HCT116 (cell line): ENCODE results near the gene C3orf20. TPM values are rescaled to one million over a fixed set of nuclear protein-coding genes. Genes with fewer than 3 reads are reported as not detected.
"Not testable (repeated sequence)": the region's sequence is repeated elsewhere in the genome, so short reads cannot be mapped to it uniquely, and the experiment has no call there.

Source experiments
- ATAC-seq: fragments of 200-7000 bp; cut with Tn5 transposase; 2 replicates; pipeline ENCODE4 v1.9.1; 2020; ENCODE audit warnings: mild to moderate bottlenecking, moderate library complexity
- BruUV-seq: library from RNA; stranded (reverse); fragments of 400-500 nt; replicated peaks from 2 replicates; lab custom pipeline; 2021; lab: Mats Ljungman, UMichigan
- CTCF ChIA-PET: fragments of 300-600 bp; sonication (Branson Sonifier 250); formaldehyde crosslinking; loops from one replicate; lab custom pipeline; 2021; ENCODE audit warnings: antibody characterized with exemption; lab: Charles Lee
- POLR2A ChIA-PET: fragments of 300-600, 350-600 bp; sonication (Branson Sonifier 250); formaldehyde crosslinking; loops from one replicate; lab custom pipeline; 2021; ENCODE audit warnings: antibody characterized with exemption; lab: Charles Lee
- RAD21 ChIA-PET, 2 experiments: fragments of 300-600 bp; sonication (Branson Sonifier 250); formaldehyde crosslinking; loops; one replicate each; lab custom pipeline; 2023; ENCODE audit warnings: low total read pairs in 2 of 2; ENCODE audit not compliant: uncharacterized antibody in 2 of 2, unreplicated experiment in 2 of 2, low non-redundant PET in 1 of 2; lab: Charles Lee
- DNase-seq: peaks from one replicate; pipeline ENCODE4 v3.0.0-alpha.2; 2010; ENCODE audit warnings: low read depth, low spot score
- H2AFZ ChIP-seq: fragments of 200-600 bp; shearing (Covaris generic), sonication (generic); 2 replicates; pipeline ENCODE4 v1.6.1; 2017; ENCODE audit warnings: low read depth, mixed run types, mixed read lengths, antibody characterized with exemption, low read length; ENCODE audit not compliant: poor library complexity, severe bottlenecking
- H3K27ac ChIP-seq: 2 replicates; pipeline ENCODE4 v1.5.1; 2012; ENCODE audit warnings: low read depth, low read length
- H3K27me3 ChIP-seq: fragments of 200-600 bp; sonication (generic); 2 replicates; pipeline ENCODE4 v1.6.1; 2016; ENCODE audit warnings: mixed run types, low read length, mixed read lengths; ENCODE audit not compliant: insufficient read depth
- H3K36me3 ChIP-seq, 2 experiments: fragments of 200-500 bp in 1 of 2; fragments of 200-600 bp in 1 of 2; sonication (Bioruptor generic) in 1 of 2; sonication (generic) in 1 of 2; 2 replicates each; pipeline versions ENCODE4 v1.5.1 to v1.6.1; 2014 to 2016; ENCODE audit warnings: low read length in 2 of 2, inconsistent platforms in 1 of 2, mixed read lengths in 1 of 2, mixed run types in 1 of 2; ENCODE audit not compliant: insufficient read depth in 2 of 2, control insufficient read depth in 1 of 2
- H3K4me1 ChIP-seq, 2 experiments: fragments of 200-600 bp in 1 of 2; sonication (generic) in 1 of 2; 2 replicates each; pipeline versions ENCODE4 v1.5.1 to v1.6.1; 2012 to 2017; ENCODE audit warnings: low read length in 2 of 2, inconsistent platforms in 1 of 2, mild to moderate bottlenecking in 1 of 2, mixed read lengths in 1 of 2, mixed run types in 1 of 2, moderate library complexity in 1 of 2; ENCODE audit not compliant: insufficient read depth in 2 of 2, control insufficient read depth in 1 of 2
- H3K4me2 ChIP-seq: fragments of 200-600 bp; sonication (generic); 2 replicates; pipeline ENCODE4 v1.6.1; 2017; ENCODE audit warnings: mixed run types, low read length, mixed read lengths
- H3K4me3 ChIP-seq, 2 experiments: fragments of 200-600 bp in 1 of 2; sonication (generic) in 1 of 2; replicated peaks in 1 of 2; 2 replicates each; pipeline ENCODE4 v1.5.1; 2011 to 2016; ENCODE audit warnings: low read length in 2 of 2, control low read depth in 1 of 2, low read depth in 1 of 2, mild to moderate bottlenecking in 1 of 2, mixed read lengths in 1 of 2, mixed run types in 1 of 2
- H3K79me2 ChIP-seq: fragments of 200-600 bp; sonication (generic); 2 replicates; pipeline ENCODE4 v1.6.1; 2017; ENCODE audit warnings: mild to moderate bottlenecking, mixed run types, low read length, moderate library complexity, mixed read lengths; ENCODE audit not compliant: insufficient read depth
- H3K9ac ChIP-seq: fragments of 200-600 bp; sonication (generic); 2 replicates; pipeline ENCODE4 v1.6.1; 2016; ENCODE audit warnings: low read length, mixed read lengths
- H3K9me2 ChIP-seq: fragments of 200-600 bp; sonication (generic), shearing (Covaris generic); 2 replicates; pipeline ENCODE4 v1.6.1; 2017; ENCODE audit warnings: mixed run types, mild to moderate bottlenecking, moderate library complexity; ENCODE audit not compliant: insufficient read depth
- H3K9me3 ChIP-seq, 2 experiments: fragments of 200-500 bp in 1 of 2; fragments of 200-600 bp in 1 of 2; sonication (Bioruptor generic) in 1 of 2; sonication (generic) in 1 of 2; 2 replicates each; pipeline ENCODE4 v1.6.1; 2014 to 2017; ENCODE audit warnings: low read length in 2 of 2, mixed read lengths in 2 of 2, inconsistent platforms in 1 of 2, low read depth in 1 of 2, mild to moderate bottlenecking in 1 of 2, mixed run types in 1 of 2, moderate library complexity in 1 of 2; ENCODE audit not compliant: control insufficient read depth in 1 of 2, insufficient read depth in 1 of 2
- H4K20me1 ChIP-seq: fragments of 200-600 bp; sonication (generic), shearing (Covaris generic); 2 replicates; pipeline ENCODE4 v1.6.1; 2017; ENCODE audit warnings: mixed run types, mild to moderate bottlenecking, moderate library complexity; ENCODE audit not compliant: insufficient read depth
- CBX3 ChIP-seq: IDR thresholded peaks from 2 replicates; pipeline ENCODE4 v1.6.1; 2012; ENCODE audit warnings: low read depth
- CEBPB ChIP-seq: IDR thresholded peaks from 2 replicates; pipeline ENCODE4 v1.6.1; 2012; ENCODE audit warnings: low read depth
- ELF1 ChIP-seq: IDR thresholded peaks from 2 replicates; pipeline ENCODE4 v1.6.1; 2012; ENCODE audit warnings: low read depth, borderline replicate concordance
- SP1 ChIP-seq: IDR thresholded peaks from 2 replicates; pipeline ENCODE4 v1.6.1; 2012; ENCODE audit warnings: low read depth
- YY1 ChIP-seq: IDR thresholded peaks from 2 replicates; pipeline ENCODE4 v1.6.1; 2011; ENCODE audit warnings: low read length, low read depth, moderate library complexity, mild to moderate bottlenecking; ENCODE audit not compliant: insufficient replicate concordance; ENCODE audit errors: extremely low read depth
- intact Hi-C: fragments of 100-400 bp; cut with micrococcal nuclease; formaldehyde crosslinking; loops from 2 replicates; pipeline ENCODE4 v1.10.0; 2022
- total RNA-seq: library from RNA; stranded (reverse); gene quantifications from one replicate; pipeline ENCODE4 v1.2.1, GENCODE V29; 2021; ENCODE audit not compliant: unreplicated experiment

C3orf20 gene
- total RNA-seq, 1 experiment from 2014 or later = 0.20 TPM

GRCh38 chr3:14752979-14753378 lies 78.0 kb downstream of the C3orf20 start:
- H2AFZ ChIP-seq, H3K79me2 ChIP-seq, intact Hi-C loops, H4K20me1 ChIP-seq, H3K4me2 ChIP-seq, POLR2A ChIA-PET, H3K9ac ChIP-seq, ATAC-seq, H3K4me3 ChIP-seq, RAD21 ChIA-PET, H3K27me3 ChIP-seq, CTCF ChIA-PET, BruUV-seq, H3K9me2 ChIP-seq, DNase-seq, H3K36me3 ChIP-seq, H3K27ac ChIP-seq, H3K9me3 ChIP-seq, H3K4me1 ChIP-seq: not testable (repeated sequence)

- Histone ChIP-seq H3K27me3 (no peaks in the 10 kb centered on the region), H3K9me2 (no peaks in the 10 kb centered on the region), H3K4me1 (no peaks in the 10 kb centered on the region), H3K9me3 (no peaks in the 10 kb centered on the region), H2AFZ (no peak overlapping the region), H3K4me3 (no peak overlapping the region), H3K79me2 (no peaks in the 10 kb centered on the region), H3K36me3 (no peaks in the 10 kb centered on the region), H3K9ac (no peak overlapping the region), H4K20me1 (no peaks in the 10 kb centered on the region), H3K4me2 (no peak overlapping the region), H3K27ac (no peak overlapping the region)
- no peak for TF ChIP-seq CBX3
- no peak for TF ChIP-seq ELF1
- no peak for TF ChIP-seq SP1
- TF ChIP-seq YY1 = no peak
- TF ChIP-seq CEBPB = no peak
- POLR2A ChIA-PET = no interaction called here
- CTCF ChIA-PET = no interaction called here
- RAD21 ChIA-PET = no interaction called here
- intact Hi-C loops = no loop called here
- DNase-seq (no peak), ATAC-seq (no peak)
- BruUV-seq = no TSS peak
These were observed 82.3 kb downstream of the C3orf20 start for GRCh38 chr3:14757153-14757700.
